ENCODE measurements around the gene LRCH1. TPM values are rescaled to one million over a fixed set of nuclear protein-coding genes. Genes with fewer than 3 reads are reported as not detected.

The LRCH1 gene
- total and polyA plus RNA-seq, 2 of the 13 experiments (the other 11 are each of a cell fraction or from before 2014, with no cell fraction given): 4.1 to 12.6 TPM

- 0 out of 2 replicates have a peak, but pooled peaks have one; percentile 13 for TF ChIP-seq FUBP1 (CRISPR knock-in tag; IDR thresholded peaks at IDR 0.05; ENCODE audit: borderline replicate concordance)
- TF ChIP-seq SOX6 (IDR thresholded peaks at IDR 0.05): no peak
- TF ChIP-seq SOX6 (CRISPR knock-in tag; IDR thresholded peaks at IDR 0.05): peak; percentile 37; the same call in 1 of the 2 replicates
- TF ChIP-seq FOXO1 (CRISPR knock-in tag; IDR thresholded peaks at IDR 0.05): no peak
- peak; percentile 95 for TF ChIP-seq RBFOX2 (IDR thresholded peaks at IDR 0.05; ENCODE audit: low read depth, low read length)
- TF ChIP-seq ZSCAN9 (CRISPR knock-in tag; IDR thresholded peaks at IDR 0.05; ENCODE audit: borderline replicate concordance): no peak; the same call in 1 of the 2 replicates
- peak; percentile 88 for TF ChIP-seq ZNF770 (CRISPR knock-in tag; IDR thresholded peaks at IDR 0.05)
- TF ChIP-seq DRAP1 (CRISPR knock-in tag; IDR thresholded peaks at IDR 0.05): peak; percentile 87
- no peak for TF ChIP-seq FOXK2 (IDR thresholded peaks at IDR 0.05)
- no peak for TF ChIP-seq ZNF3 (CRISPR knock-in tag; IDR thresholded peaks at IDR 0.05)
- peak; percentile 93 for TF ChIP-seq HBP1 (CRISPR knock-in tag; IDR thresholded peaks at IDR 0.05; ENCODE audit: low read depth)
- TF ChIP-seq CENPX (CRISPR knock-in tag; IDR thresholded peaks at IDR 0.05): no peak
- no peak; the same call in 1 of the 2 replicates for TF ChIP-seq GATAD2A (CRISPR knock-in tag; IDR thresholded peaks at IDR 0.05)
- TF ChIP-seq ZNF644 (CRISPR knock-in tag; IDR thresholded peaks at IDR 0.05; ENCODE audit: low read depth): no peak
- no peak for TF ChIP-seq ZSCAN29 (CRISPR knock-in tag; conservative IDR thresholded peaks at IDR 0.05)
Measured at GRCh38 chr13:46796515-46797474, 243.8 kb downstream of the LRCH1 start, which contains the start of gene ESD (continued).

Data from HepG2 (cell line).